Stimulated activated CD8-positive, alpha-beta memory T cell treated with anti-CD3 and anti-CD28 coated beads, Interleukin-7, amount 100 ng/mL, for 48 hours (primary cell): Measurements from ENCODE around the gene EML4.
"Not testable (repeated sequence)": the region's sequence is repeated elsewhere in the genome, so short reads cannot be mapped to it uniquely, and the experiment has no call there.

ENCODE experiments used
- DNase-seq, 2 donors: peaks; one replicate each; pipeline ENCODE4 v3.0.0-alpha.2; 2020; ENCODE audit warnings: low read depth in 1 of 2; ENCODE audit errors: extremely low read depth in 1 of 2

Gene EML4

GRCh38 chr2:42327125-42327524, 158.0 kb downstream of the EML4 start:
- DNase-seq: no peak

- DNase-seq: no peak
Measured at GRCh38 chr2:42328148-42328833, 159.1 kb downstream of the EML4 start.

- no peak for DNase-seq
Measured at GRCh38 chr2:42328923-42329322, 159.8 kb downstream of the EML4 start.

GRCh38 chr2:42329736-42330135, 160.6 kb downstream of the EML4 start:
- DNase-seq: no peak

- DNase-seq: no peak
Measured at GRCh38 chr2:42331569-42332284, 162.6 kb downstream of the EML4 start.

- no peak for DNase-seq
Measured at GRCh38 chr2:42332575-42332974, 163.4 kb downstream of the EML4 start.

- DNase-seq: no peak
Measured at GRCh38 chr2:42333579-42333978, 164.4 kb downstream of the EML4 start.

- no peak for DNase-seq
Measured at GRCh38 chr2:42334220-42334619, 165.1 kb downstream of the EML4 start.

GRCh38 chr2:42334865-42335264, 165.7 kb downstream of the EML4 start:
- DNase-seq: not testable (repeated sequence)

- DNase-seq: no peak
Measured at GRCh38 chr2:42335514-42336104, 166.5 kb downstream of the EML4 start.

GRCh38 chr2:42336361-42336965, 167.3 kb downstream of the EML4 start:
- no peak for DNase-seq

- no peak for DNase-seq
Measured at GRCh38 chr2:42337356-42337820, 168.2 kb downstream of the EML4 start.

GRCh38 chr2:42337846-42338566, 168.9 kb downstream of the EML4 start:
- DNase-seq: no peak

GRCh38 chr2:42338567-42339190, 169.5 kb downstream of the EML4 start:
- no peak for DNase-seq

GRCh38 chr2:42339191-42339912, 170.2 kb downstream of the EML4 start:
- DNase-seq: no peak

GRCh38 chr2:42340045-42340937, 171.1 kb downstream of the EML4 start:
- DNase-seq: no peak

- no peak for DNase-seq
Measured at GRCh38 chr2:42340938-42341636, 171.9 kb downstream of the EML4 start.
